ENCODE measurements around the gene RBM4.

GRCh38 chr11:66591175-66591574, 47.3 kb upstream of the RBM4 start:
- TF ChIP-seq, protein P1, sequence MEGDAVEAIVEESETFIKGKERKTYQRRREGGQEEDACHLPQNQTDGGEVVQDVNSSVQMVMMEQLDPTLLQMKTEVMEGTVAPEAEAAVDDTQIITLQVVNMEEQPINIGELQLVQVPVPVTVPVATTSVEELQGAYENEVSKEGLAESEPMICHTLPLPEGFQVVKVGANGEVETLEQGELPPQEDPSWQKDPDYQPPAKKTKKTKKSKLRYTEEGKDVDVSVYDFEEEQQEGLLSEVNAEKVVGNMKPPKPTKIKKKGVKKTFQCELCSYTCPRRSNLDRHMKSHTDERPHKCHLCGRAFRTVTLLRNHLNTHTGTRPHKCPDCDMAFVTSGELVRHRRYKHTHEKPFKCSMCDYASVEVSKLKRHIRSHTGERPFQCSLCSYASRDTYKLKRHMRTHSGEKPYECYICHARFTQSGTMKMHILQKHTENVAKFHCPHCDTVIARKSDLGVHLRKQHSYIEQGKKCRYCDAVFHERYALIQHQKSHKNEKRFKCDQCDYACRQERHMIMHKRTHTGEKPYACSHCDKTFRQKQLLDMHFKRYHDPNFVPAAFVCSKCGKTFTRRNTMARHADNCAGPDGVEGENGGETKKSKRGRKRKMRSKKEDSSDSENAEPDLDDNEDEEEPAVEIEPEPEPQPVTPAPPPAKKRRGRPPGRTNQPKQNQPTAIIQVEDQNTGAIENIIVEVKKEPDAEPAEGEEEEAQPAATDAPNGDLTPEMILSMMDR (IDR thresholded peaks at IDR 0.05 in 4 of 5, conservative IDR thresholded peaks at IDR 0.05 in 1 of 5): no peak
- no peak for TF ChIP-seq POLR2A (IDR thresholded peaks at IDR 0.05)

Data from gastrocnemius medialis (tissue), 4 donors.